T-helper 2 cell treated with Interferon-gamma antibody and Interleukin-4, amounts not matched to agents 5 μg/mL and 100 μg/mL, for 36 hours (primary cell): Measurements from ENCODE around the gene ZNF682.

Source experiments
- DNase-seq: peaks from one replicate; pipeline ENCODE4 v3.0.0; 2021; ENCODE audit warnings: low spot score
- H3K27ac Mint-ChIP-seq: one replicate; pipeline ENCODE4 v1.8.0; 2021; ENCODE audit warnings: mild to moderate bottlenecking, mixed read lengths
- H3K27me3 Mint-ChIP-seq: one replicate; pipeline ENCODE4 v1.8.0; 2021; ENCODE audit warnings: low read depth, mixed read lengths
- H3K36me3 Mint-ChIP-seq: one replicate; pipeline ENCODE4 v1.8.0; 2021; ENCODE audit warnings: low read depth, mixed read lengths
- H3K4me1 Mint-ChIP-seq: one replicate; pipeline ENCODE4 v1.8.0; 2021; ENCODE audit warnings: low read depth, mixed read lengths
- H3K4me3 Mint-ChIP-seq: one replicate; pipeline ENCODE4 v1.8.0; 2022; ENCODE audit warnings: mild to moderate bottlenecking, moderate library complexity, mixed read lengths
- H3K9me3 Mint-ChIP-seq: one replicate; pipeline ENCODE4 v1.8.0; 2021; ENCODE audit warnings: mixed read lengths

The ZNF682 gene

GRCh38 chr19:19956434-19957075 lies 82.8 kb downstream of the ZNF682 start:
- peaks cover 28% of the 10 kb centered on the region for H3K9me3 Mint-ChIP-seq
- H3K36me3 Mint-ChIP-seq: no peaks in the 10 kb centered on the region
- DNase-seq: no peak
- peaks cover 4% of the 10 kb centered on the region for H3K4me1 Mint-ChIP-seq
- no peak overlapping the region for H3K27ac Mint-ChIP-seq
- H3K27me3 Mint-ChIP-seq: no peaks in the 10 kb centered on the region
- no peak overlapping the region for H3K4me3 Mint-ChIP-seq

- Mint-ChIP-seq H3K4me3 (no peak overlapping the region), H3K27ac (no peak overlapping the region), H3K27me3 (no peaks in the 10 kb centered on the region), H3K4me1 (peaks cover 4% of the 10 kb centered on the region), H3K36me3 (no peaks in the 10 kb centered on the region), H3K9me3 (peaks cover 28% of the 10 kb centered on the region)
- DNase-seq: no peak
Measured at GRCh38 chr19:19955208-19955607, 84.1 kb downstream of the ZNF682 start.
